ENCODE data around the gene LILRA2.
"Not testable (repeated sequence)": the region's sequence is repeated elsewhere in the genome, so short reads cannot be mapped to it uniquely, and the experiment has no call there.

Gene LILRA2

DNA sequence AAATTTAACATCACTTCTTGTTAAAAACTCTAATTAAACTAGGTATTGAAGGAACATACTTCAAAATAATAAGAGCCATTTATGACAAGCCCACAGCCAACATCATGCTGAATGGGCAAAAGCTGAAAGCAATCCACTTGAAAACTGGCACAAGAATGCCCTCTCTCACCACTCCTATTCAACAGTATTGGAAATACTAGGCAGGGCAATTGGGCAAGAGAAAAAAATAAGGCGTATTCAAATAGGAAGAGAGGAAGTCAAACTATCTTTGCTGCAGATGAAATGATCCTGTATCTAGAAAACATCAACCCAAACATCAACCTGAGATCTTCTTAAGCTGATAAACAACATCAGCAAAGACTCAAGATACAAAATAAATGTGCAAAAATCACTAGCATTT, 41.1 kb downstream of the LILRA2 start:
- Histone ChIP-seq H3K9me3 (ENCODE audit: low read length) (no peaks in the 10 kb centered on the region), H3K27ac (ENCODE audit: low read depth, low read length) (no peak overlapping the region), H3K9ac (ENCODE audit: low read length) (no peak overlapping the region), H3K4me3 (ENCODE audit: low read depth in 1 of 2, low read length in 2 of 2) (no peak overlapping the region), H3K27me3 (ENCODE audit: control insufficient read depth in 1 of 2, insufficient read depth in 2 of 2, low read length in 2 of 2) (no peaks in the 10 kb centered on the region), H3K4me1 (ENCODE audit: insufficient read depth, low read length) (no peaks in the 10 kb centered on the region), H3K36me3 (ENCODE audit: insufficient read depth, low read length) (no peaks in the 10 kb centered on the region)

DNA sequence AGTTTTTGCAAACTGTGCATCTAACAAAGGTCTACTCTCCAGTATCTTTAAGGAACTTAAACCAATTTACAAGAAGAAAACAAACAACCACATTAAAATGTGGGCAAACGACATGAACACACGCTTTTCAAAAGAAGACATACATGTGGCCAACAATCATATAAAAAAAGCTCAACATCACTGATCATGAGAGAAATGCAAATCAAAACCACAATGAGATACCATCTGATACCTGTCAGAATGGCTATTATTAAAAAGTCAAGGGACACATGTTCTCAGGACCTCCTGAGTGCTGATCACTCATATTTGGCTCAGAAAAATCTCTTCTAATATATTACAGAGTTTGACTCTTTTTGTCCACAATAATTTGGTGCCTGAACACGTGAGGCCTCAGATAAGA, 42.5 kb downstream of the LILRA2 start:
- Histone ChIP-seq H3K9ac (ENCODE audit: low read length) (no peak overlapping the region), H3K36me3 (ENCODE audit: insufficient read depth, low read length) (no peaks in the 10 kb centered on the region), H3K4me1 (ENCODE audit: insufficient read depth, low read length) (no peaks in the 10 kb centered on the region), H3K9me3 (ENCODE audit: low read length) (no peaks in the 10 kb centered on the region), H3K27ac (ENCODE audit: low read depth, low read length) (no peak overlapping the region), H3K27me3 (ENCODE audit: control insufficient read depth in 1 of 2, insufficient read depth in 2 of 2, low read length in 2 of 2) (no peaks in the 10 kb centered on the region), H3K4me3 (ENCODE audit: low read depth in 1 of 2, low read length in 2 of 2) (no peak overlapping the region)

DNA sequence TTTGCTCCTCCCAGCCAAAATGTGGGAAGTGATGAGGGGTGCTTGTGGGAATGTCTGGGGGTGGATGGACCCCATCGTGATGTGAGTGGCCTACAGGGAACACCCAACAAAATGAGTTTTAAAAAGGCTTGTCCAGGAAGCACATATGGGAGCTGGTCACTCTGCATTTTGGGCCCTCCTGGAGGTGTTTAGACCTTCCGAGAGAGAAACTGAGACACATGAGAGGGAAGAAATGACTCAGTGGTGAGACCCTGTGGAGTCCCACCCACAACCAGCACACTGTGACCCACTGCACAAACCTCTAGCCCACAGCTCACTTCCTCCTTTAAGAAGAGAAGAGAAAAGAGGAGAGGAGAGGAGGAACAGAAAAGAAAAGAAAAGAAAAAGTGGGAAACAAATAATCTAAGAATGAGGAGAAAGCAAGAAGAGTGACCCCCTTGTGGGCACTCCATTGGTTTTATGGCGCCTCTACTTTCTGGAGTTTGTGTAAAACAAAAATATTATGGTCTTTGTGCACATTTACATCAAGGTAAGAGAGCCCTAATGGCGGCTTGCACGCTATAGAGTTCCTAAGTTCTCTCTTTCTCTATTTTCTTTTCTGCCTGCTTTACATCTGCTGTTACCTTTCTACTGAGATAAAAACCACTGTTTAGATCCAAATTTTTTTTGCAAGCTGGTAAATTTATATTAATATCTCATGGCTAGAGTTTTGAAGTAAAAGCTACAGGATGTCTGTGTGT, 43.4 kb downstream of the LILRA2 start:
- Histone ChIP-seq H3K9ac (ENCODE audit: low read length) (no peak overlapping the region), H3K27ac (ENCODE audit: low read depth, low read length) (no peak overlapping the region), H3K9me3 (ENCODE audit: low read length) (no peaks in the 10 kb centered on the region), H3K27me3 (ENCODE audit: control insufficient read depth in 1 of 2, insufficient read depth in 2 of 2, low read length in 2 of 2) (no peaks in the 10 kb centered on the region), H3K4me3 (ENCODE audit: low read depth in 1 of 2, low read length in 2 of 2) (no peak overlapping the region), H3K36me3 (ENCODE audit: insufficient read depth, low read length) (no peaks in the 10 kb centered on the region), H3K4me1 (ENCODE audit: insufficient read depth, low read length) (no peaks in the 10 kb centered on the region)

DNA sequence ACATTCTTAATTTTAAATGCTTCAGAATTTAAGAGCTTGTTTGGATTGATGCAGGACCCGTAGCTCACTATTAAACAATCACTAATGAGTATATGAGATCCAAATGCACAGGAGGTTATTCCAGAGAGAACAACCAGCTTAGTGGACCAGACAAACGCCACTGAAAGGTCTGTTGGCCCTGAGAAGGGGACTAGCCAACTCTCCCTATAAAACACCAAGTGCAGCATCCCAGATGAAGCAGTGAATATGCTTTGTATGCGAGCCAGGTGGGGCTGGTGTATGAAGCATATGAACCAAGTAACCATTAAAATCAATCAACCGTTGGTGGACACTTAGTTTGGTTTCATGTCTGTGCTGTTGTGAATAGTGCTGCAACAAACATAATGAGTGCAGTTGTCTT, 46.9 kb downstream of the LILRA2 start:
- H3K9ac ChIP-seq (ENCODE audit: low read length): no peak overlapping the region
- no peak overlapping the region for H3K4me3 ChIP-seq (ENCODE audit: low read depth in 1 of 2, low read length in 2 of 2)
- H3K9me3 ChIP-seq (ENCODE audit: low read length): no peaks in the 10 kb centered on the region
- H3K27ac ChIP-seq (ENCODE audit: low read depth, low read length): no peak overlapping the region
- no peaks in the 10 kb centered on the region for H3K27me3 ChIP-seq (ENCODE audit: control insufficient read depth in 1 of 2, insufficient read depth in 2 of 2, low read length in 2 of 2)
- no peaks in the 10 kb centered on the region for H3K4me1 ChIP-seq (ENCODE audit: insufficient read depth, low read length)
- no peaks in the 10 kb centered on the region for H3K36me3 ChIP-seq (ENCODE audit: insufficient read depth, low read length)

DNA sequence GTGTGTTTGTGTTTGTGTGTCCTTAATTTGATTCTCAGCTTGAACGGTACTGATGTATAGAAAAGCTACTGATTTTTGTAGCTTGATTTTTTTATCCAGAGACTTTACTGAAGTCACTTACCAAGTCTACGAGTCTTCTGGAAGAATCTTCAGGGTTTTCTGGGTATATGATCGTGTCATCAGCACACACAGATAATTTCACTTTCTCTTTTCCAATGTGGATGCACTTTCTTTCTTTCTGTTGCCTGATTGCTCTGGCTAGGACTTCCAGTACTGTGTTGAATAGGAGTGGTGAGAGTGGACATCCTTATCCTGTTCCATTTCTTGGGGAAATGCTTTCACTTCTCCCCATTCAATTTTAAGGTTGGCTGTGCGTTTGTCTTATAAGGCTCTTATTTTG, 48.8 kb downstream of the LILRA2 start:
- Histone ChIP-seq H3K36me3 (ENCODE audit: insufficient read depth, low read length) (no peaks in the 10 kb centered on the region), H3K27me3 (ENCODE audit: control insufficient read depth in 1 of 2, insufficient read depth in 2 of 2, low read length in 2 of 2) (no peaks in the 10 kb centered on the region), H3K4me1 (ENCODE audit: insufficient read depth, low read length) (no peaks in the 10 kb centered on the region), H3K9me3 (ENCODE audit: low read length) (no peaks in the 10 kb centered on the region), H3K4me3 (ENCODE audit: low read depth in 1 of 2, low read length in 2 of 2) (no peak overlapping the region), H3K9ac (ENCODE audit: low read length) (no peak overlapping the region), H3K27ac (ENCODE audit: low read depth, low read length) (no peak overlapping the region)

DNA sequence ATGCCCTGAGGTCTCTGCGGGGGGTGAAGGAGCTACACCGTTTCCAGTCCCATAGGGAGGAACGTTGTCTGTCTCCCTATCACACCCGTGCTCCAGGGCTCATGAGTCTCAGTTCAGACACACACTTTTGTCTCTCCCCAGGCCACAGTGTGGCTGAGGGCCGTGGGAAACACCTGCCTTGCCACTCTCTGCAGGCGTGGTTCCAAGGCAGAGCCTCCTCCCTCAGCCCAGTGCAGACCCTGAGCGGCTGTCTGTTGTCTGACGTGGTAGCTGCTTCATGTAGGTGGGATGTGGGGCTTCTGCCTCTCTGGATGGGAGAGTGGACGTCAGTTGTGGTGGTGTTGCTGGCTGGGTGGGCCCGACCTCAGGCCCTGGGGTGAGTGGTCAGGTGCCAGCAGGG, 50.6 kb downstream of the LILRA2 start:
- not testable (repeated sequence) for H3K9ac ChIP-seq (ENCODE audit: low read length); H3K27me3 ChIP-seq (ENCODE audit: control insufficient read depth in 1 of 2, insufficient read depth in 2 of 2, low read length in 2 of 2); H3K9me3 ChIP-seq (ENCODE audit: low read length); H3K4me1 ChIP-seq (ENCODE audit: insufficient read depth, low read length); H3K27ac ChIP-seq (ENCODE audit: low read depth, low read length); H3K36me3 ChIP-seq (ENCODE audit: insufficient read depth, low read length); H3K4me3 ChIP-seq (ENCODE audit: low read depth in 1 of 2, low read length in 2 of 2)

DNA sequence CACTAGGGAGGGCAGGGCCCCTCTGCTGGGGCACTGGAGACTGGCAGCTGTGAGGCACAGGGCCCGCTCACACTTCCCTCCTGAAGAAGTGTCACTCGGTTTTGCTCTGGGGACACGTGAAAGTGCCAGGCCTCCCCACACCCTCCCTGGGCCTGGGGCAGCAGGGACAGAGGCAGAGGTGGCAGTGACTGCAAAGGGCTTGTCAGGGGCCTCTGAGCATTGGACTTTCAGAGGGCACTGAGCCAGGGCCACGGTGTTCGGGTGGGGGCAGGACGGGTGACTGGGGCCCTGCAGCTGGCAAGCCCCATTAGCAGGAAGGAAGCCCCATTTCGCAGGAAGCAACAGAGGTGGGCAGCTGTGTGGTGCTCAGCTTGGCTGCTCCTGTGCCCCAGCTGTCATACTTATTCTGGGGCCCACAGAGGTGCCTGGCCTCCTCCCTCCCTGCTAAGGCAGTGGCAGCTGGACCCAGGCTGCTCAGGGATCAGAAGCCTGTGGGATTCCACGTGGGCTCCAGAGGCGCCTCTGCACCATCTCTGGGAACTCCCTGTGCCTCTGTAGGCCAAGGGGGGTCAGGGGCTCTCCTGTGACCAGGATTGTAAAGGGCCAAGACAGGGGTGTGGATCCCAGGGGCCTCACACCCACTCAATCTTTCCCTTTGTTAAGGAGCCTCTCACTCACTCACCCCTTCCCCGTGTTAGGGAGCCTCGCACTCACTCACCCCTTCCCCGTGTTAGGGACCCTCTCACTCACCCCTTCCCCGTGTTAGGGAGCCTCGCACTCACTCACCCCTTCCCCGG, 51.5 kb downstream of the LILRA2 start:
- H3K4me3 ChIP-seq (ENCODE audit: low read depth in 1 of 2, low read length in 2 of 2); H3K9me3 ChIP-seq (ENCODE audit: low read length); H3K36me3 ChIP-seq (ENCODE audit: insufficient read depth, low read length); H3K27me3 ChIP-seq (ENCODE audit: control insufficient read depth in 1 of 2, insufficient read depth in 2 of 2, low read length in 2 of 2); H3K4me1 ChIP-seq (ENCODE audit: insufficient read depth, low read length); H3K9ac ChIP-seq (ENCODE audit: low read length); H3K27ac ChIP-seq (ENCODE audit: low read depth, low read length): not testable (repeated sequence)

DNA sequence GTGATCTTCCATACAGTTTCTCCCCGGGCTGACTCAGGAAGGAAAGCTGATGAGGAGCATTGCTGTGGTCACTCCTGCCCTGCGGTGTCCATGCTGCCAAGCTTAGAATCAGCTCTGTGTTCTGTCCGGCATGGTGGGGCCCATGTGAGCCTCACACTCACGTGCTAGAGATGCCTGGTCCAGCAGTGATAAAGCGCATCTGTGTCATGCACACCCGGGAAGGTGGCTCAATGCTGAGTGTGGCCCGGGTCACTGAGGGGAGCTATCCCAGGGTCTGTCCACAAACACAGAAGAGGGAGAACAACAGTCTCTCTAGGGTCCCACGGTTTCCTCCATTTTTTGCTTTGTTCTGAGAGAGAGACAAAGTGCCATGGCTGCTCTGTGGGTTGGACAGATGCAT, 53.2 kb downstream of the LILRA2 start:
- Histone ChIP-seq H3K27ac (ENCODE audit: low read depth, low read length) (no peak overlapping the region), H3K27me3 (ENCODE audit: control insufficient read depth in 1 of 2, insufficient read depth in 2 of 2, low read length in 2 of 2) (no peaks in the 10 kb centered on the region), H3K4me3 (ENCODE audit: low read depth in 1 of 2, low read length in 2 of 2) (no peak overlapping the region), H3K4me1 (ENCODE audit: insufficient read depth, low read length) (no peaks in the 10 kb centered on the region), H3K9me3 (ENCODE audit: low read length) (no peaks in the 10 kb centered on the region), H3K36me3 (ENCODE audit: insufficient read depth, low read length) (no peaks in the 10 kb centered on the region), H3K9ac (ENCODE audit: low read length) (no peak overlapping the region)

DNA sequence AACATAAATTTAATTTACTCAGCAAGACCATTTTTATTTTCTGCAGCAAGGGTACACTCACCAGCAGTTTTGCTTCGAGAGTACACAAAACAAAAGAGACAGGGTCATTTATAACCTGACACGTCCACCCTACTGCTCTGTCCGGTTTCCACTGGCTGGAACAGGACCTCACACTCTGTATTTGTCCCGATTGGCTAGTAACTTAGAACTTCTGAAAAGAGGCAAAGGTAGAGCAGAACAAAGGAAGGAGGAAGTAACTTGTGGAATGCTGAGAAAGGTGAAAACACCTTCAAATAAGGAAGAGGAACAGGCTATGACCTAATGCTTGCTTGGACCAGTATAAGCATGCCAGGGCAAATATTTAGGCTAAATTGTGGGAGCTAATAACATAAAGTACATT, 54.3 kb downstream of the LILRA2 start:
- not testable (repeated sequence) for H3K27me3 ChIP-seq (ENCODE audit: control insufficient read depth in 1 of 2, insufficient read depth in 2 of 2, low read length in 2 of 2); H3K4me1 ChIP-seq (ENCODE audit: insufficient read depth, low read length); H3K9ac ChIP-seq (ENCODE audit: low read length); H3K9me3 ChIP-seq (ENCODE audit: low read length); H3K36me3 ChIP-seq (ENCODE audit: insufficient read depth, low read length); H3K4me3 ChIP-seq (ENCODE audit: low read depth in 1 of 2, low read length in 2 of 2); H3K27ac ChIP-seq (ENCODE audit: low read depth, low read length)

DNA sequence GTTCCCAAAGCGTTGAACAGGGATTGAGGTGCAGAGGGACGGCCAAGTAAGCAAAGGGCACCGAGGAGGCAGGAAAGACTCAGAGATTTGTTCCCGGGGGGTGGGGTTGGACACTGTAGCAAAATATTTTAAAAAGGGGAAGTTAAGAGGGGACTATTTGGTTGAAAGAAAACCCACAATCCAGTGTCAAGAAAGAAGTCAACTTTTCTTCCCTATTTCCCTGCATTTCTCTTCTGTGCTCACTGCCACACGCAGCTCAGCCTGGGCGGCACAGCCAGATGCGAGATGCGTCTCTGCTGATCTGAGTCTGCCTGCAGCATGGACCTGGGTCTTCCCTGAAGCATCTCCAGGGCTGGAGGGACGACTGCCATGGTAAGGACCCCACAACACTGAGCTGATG, 56.7 kb downstream of the LILRA2 start, which contains the start of gene LILRB1:
Gene LILRB1 (plus strand): TSS at position 223 of the 400 bp plus-strand sequence. CDS start 590 bp downstream, outside the sequence.
- not testable (repeated sequence) for H3K36me3 ChIP-seq (ENCODE audit: insufficient read depth, low read length); H3K4me3 ChIP-seq (ENCODE audit: low read depth in 1 of 2, low read length in 2 of 2); H3K27me3 ChIP-seq (ENCODE audit: control insufficient read depth in 1 of 2, insufficient read depth in 2 of 2, low read length in 2 of 2); H3K9ac ChIP-seq (ENCODE audit: low read length); H3K9me3 ChIP-seq (ENCODE audit: low read length); H3K27ac ChIP-seq (ENCODE audit: low read depth, low read length); H3K4me1 ChIP-seq (ENCODE audit: insufficient read depth, low read length)

DNA sequence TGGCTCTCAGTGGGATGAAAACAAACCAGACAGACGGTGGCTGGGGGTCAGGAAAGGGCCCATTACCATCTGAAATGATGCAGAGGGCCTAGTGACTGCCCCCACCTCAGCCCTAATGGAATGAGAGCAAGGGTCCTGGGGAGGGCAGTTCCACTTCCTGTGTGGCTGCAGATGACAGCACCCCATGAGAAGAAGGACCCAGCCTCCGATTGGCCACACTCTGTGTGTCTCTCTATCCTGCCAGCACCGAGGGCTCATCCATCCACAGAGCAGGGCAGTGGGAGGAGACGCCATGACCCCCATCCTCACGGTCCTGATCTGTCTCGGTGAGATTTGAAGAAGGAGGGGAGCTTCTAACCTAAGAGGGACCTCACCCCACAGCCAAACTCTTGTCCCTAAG, 57.2 kb downstream of the LILRA2 start:
- H3K27me3 ChIP-seq (ENCODE audit: control insufficient read depth in 1 of 2, insufficient read depth in 2 of 2, low read length in 2 of 2): no peaks in the 10 kb centered on the region
- H3K4me3 ChIP-seq (ENCODE audit: low read depth in 1 of 2, low read length in 2 of 2): no peak overlapping the region
- H3K9me3 ChIP-seq (ENCODE audit: low read length): no peaks in the 10 kb centered on the region
- H3K9ac ChIP-seq (ENCODE audit: low read length): no peak overlapping the region
- H3K36me3 ChIP-seq (ENCODE audit: insufficient read depth, low read length): no peaks in the 10 kb centered on the region
- H3K27ac ChIP-seq (ENCODE audit: low read depth, low read length): no peak overlapping the region
- H3K4me1 ChIP-seq (ENCODE audit: insufficient read depth, low read length): no peaks in the 10 kb centered on the region
